Measurements from ENCODE around the gene RGP1.

Gene RGP1, protein sequence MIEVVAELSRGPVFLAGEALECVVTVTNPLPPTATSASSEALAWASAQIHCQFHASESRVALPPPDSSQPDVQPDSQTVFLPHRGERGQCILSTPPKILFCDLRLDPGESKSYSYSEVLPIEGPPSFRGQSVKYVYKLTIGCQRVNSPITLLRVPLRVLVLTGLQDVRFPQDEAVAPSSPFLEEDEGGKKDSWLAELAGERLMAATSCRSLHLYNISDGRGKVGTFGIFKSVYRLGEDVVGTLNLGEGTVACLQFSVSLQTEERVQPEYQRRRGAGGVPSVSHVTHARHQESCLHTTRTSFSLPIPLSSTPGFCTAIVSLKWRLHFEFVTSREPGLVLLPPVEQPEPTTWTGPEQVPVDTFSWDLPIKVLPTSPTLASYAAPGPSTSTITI

DNA sequence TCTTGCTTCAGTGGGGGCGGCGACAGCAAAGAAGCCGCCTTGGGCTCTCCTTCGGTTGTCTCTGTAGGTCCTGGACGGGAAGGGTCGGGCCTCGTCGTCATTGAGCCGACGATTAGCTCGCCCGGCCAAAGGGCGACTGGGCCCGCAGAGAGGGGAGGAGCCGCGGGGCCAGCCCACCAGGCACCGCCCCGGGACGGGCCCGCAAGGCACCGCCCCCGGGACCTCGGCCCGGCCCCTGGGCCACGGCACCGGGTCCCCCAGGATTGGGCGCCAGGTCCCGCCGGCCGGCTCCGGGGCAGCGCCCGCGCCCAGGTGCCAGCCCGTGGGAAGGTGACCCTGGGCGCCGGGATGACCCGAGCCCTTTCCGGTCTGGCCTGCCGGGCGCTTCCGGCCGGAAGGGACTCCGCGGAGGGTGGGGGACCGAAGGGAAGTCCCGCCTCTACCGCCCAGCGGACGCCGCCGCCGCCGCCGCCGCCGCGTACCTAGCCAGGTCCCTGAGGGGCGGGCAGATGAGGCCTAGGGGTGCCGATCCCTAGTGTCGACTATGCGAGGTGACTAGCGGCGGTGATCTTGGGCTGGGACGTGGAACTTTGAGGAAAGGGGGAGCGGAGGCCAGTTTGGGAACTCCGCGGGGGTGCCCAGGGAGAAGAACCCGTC, at the start of gene RGP1, which contains the start of gene GBA2:
TSS of gene RGP1 (plus strand) at position 430 of the 657 bp plus-strand sequence. CDS start 469 bp downstream, outside the sequence.
TSS of gene GBA2 (minus strand) at position 371 of the 657 bp plus-strand sequence. CDS start 524 bp downstream, outside the sequence.
- peak; percentile 85 for DNase-seq

DNA sequence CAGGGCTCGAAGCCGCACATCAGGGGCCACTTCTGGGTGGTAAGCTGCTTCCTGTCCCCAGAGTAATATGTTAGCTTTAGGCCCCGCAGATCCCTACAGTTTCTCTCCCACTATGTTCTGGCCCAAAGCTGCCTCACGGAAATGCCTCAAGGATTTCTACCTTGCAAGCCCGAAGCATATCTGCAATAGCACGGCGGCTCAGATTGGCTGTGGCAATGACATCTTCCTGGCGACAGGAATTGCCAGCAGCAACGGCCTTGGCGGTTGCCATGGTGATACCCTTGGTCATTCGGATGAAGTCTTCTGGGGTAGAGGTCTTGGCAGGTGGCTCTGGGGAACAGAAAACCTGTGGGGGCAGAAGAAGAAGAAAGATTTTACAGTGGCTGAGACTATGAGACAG, 49.1 kb upstream of the RGP1 start:
- no peak for DNase-seq

GRCh38 chr9:35700942-35701341, 48.1 kb upstream of the RGP1 start:
- no peak for DNase-seq

DNA sequence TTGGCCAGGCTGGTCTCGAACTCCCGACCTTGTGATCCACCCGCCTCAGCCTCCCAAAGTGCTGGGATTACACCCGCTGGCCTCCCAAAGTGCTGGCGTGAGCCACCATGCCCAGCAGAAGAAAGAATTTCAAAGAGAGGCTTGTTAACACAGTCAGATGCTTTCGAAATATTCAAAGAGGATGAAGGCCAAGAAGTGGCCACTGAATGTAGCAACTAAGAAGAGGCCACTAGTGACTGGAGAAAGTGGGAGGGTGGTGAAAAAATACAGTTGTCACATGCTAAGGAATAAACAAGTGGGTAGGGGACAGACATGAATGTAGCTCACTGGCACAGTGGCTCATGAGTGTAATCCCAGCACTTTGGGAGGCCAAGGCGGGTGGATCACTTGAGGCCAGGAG, 46.4 kb upstream of the RGP1 start:
- no peak for DNase-seq

GRCh38 chr9:35703906-35704672, 45.0 kb upstream of the RGP1 start:
- no peak for DNase-seq

GRCh38 chr9:35705372-35705771, 43.7 kb upstream of the RGP1 start:
- no peak for DNase-seq

- no peak for DNase-seq
Measured at GRCh38 chr9:35705836-35706430, 43.2 kb upstream of the RGP1 start.

DNA sequence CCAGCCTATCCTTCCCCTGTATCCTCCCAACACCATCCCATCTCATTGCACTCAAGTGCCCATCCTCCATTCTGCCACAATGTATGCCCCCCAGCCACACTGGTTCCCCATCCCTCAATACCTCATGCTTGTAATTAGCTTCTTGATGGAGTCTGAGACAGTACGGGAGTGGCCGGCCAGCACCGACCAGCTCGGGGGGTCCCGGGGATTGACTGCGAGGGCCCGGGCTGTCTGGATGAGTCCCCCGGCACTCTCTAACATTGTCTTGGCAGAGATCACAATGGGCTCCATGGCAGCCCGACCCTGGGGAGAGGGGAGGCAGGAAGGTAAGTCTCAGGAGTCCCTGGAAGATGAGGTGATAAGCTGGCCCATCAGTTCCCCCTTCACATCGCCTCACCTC, 42.1 kb upstream of the RGP1 start:
- DNase-seq, result no peak

DNA sequence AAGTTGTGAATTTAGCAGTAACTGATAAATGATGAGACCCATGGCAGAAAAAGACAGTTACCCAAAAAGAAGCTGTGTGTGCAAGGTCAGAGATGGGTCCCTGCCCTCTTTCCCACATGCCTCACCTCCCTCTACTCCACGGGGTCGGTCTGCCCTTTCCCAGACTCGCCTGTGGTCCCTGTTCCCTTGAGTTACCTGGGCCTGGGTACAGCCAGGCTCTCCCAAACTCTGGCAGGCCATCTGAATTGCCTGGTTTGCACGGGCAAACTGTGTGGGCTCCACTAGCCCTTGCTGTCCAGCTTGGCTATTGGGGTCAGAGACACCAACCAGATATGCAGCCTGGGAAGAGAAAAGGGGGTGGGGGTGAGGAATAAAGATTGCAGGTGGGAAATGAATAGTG, 40.9 kb upstream of the RGP1 start:
- DNase-seq, result no peak

DNA sequence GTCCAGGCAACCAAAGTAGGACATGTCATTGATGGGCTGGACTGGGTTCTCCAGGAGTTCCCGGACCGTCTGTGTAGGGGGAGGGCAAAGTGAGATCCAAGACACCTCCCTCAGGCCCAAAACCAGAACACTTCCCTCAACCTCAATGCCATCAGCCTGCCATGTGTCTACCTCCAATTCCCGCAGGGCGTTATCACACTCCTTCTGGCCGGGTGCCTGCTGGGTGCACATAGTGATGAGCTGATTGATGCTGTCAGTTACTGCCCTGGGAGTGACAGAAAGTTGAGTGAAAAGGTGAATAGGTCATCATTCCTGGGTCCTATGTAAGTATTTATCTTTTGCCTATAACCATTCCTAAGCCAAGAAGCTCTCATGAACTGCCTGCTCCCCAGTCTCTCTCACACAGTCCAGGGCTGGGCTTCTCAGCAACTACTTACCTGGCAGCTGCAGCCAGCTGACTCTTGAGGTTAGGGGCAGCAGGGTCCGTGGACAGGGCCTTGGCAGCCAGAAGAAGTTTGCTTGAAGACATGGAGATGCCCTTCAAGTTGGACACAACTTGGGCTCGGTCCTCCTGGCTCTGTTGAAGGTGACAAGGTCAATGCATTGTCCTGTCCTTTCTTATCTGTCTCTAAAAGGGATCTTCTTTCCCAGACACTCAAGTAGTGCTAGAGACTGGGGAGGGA, 38.1 kb upstream of the RGP1 start:
- no peak for DNase-seq

GRCh38 chr9:35711501-35712428, 37.3 kb upstream of the RGP1 start:
- DNase-seq, result no peak

GRCh38 chr9:35712762-35713400, 36.2 kb upstream of the RGP1 start:
- no peak for DNase-seq

DNA sequence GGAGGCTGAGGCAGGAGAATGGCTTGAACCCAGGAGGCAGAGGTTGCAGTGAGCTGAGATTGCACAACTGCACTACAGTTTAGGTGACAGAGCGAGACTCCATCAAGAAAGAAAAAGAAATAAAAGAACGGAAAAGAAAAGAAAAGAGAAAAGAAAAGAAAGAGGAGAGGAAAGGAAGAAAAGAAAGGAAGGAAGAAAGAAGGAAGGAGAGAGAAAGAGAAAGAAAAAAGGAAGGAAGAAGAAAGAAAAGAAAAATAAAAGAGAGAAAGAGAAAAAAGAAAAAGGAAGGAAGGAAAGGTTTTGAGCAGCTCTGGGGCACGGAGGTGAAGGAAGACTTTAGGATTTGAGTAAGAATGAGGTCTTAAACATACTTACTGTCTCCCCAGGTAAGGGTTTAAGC, 35.5 kb upstream of the RGP1 start:
- no peak for DNase-seq

- DNase-seq, result no peak
Measured at GRCh38 chr9:35714123-35714522, 35.0 kb upstream of the RGP1 start.

GRCh38 chr9:35714579-35715252, 34.4 kb upstream of the RGP1 start:
- no peak for DNase-seq

GRCh38 chr9:35716230-35716629, 32.9 kb upstream of the RGP1 start:
- DNase-seq, result no peak

GRCh38 chr9:35717132-35717870, 31.8 kb upstream of the RGP1 start:
- DNase-seq, result no peak

DNA sequence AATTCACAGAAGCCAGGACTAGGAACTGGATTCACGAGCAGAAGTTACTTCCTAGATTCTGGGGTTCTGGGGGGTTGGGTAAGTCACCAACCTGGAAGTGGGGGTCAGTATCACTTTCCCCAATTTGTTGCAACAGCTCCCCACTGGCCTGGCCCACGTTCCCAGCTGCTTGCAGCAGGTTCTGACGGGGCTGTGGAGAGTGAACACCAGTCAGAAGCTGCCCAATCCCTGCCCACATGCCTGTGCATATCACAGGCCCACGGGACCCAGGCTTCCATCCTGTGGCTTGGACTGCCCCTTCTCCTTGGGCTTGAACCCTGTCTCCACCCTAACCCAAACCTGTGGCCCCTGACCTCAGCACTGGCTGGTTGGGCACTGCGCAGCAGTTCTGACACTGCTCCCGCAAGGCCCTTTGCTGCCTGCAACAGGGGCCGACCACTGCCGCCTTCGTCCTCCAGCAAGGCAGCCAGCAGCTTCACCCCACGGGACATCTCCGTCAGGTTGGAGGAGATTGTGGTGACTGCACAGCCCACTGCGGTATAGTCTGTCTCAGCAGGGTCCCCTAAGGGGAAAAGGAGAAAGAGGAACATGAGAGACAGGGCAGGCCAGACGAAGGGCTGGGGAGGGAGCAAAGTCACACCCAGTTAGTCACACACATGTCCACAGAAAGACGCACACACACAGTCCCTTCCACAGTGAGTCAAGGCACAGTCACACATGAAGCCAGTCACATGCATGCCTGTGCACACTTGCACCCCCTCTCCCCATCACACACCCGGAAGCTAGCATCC, 30.2 kb upstream of the RGP1 start:
- DNase-seq, result no peak

- DNase-seq, result no peak
Measured at GRCh38 chr9:35719546-35719945, 29.5 kb upstream of the RGP1 start.

All from femur (tissue), 1 donor.